Adrenal gland (tissue), 5 donors: ENCODE measurements around the gene CD86.
"Not testable (repeated sequence)": the region's sequence is repeated elsewhere in the genome, so short reads cannot be mapped to it uniquely, and the experiment has no call there.

ENCODE experiments used
- POLR2A ChIP-seq, 2 donors: fragments of 450-650 bp; IDR thresholded peaks; one replicate each; pipeline ENCODE4 v1.6.1; 2017; ENCODE audit warnings: antibody characterized with exemption in 2 of 2, mild to moderate bottlenecking in 2 of 2, moderate library complexity in 1 of 2
- TF ChIP-seq, protein P1 (sequence below), 6 experiments: fragments of 450-650 bp in 4 of 6; fragments of 200-600 bp in 2 of 6; sonication (generic) in 1 of 6; IDR thresholded peaks; 1 replicate in 5 of 6; 2 replicates in 1 of 6; pipeline versions ENCODE4 v1.5.1 to v1.8.0; 2016 to 2021; ENCODE audit warnings: antibody characterized with exemption in 6 of 6, mild to moderate bottlenecking in 2 of 6, moderate library complexity in 1 of 6
- donor health status: DM: no; HTN: no; CAD: no.

DNA sequence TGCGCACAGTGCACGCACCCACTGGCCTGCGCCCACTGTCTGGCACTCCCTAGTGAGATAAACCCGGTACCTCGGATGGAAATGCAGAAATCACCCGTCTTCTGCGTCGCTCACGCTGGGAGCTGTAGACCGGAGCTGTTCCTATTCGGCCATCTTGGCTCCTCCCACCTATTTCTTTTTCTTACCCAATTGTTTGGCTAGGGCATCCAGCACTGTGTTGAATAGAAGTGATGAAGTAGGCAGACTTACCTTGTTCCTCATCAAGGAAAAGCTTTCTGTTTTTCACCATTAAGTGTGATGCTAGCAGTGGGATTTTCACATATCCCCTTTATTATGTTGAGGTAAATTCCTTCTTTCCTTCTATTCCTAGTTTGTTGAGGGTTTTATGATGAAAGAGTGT, 7.4 kb upstream of the CD86 start:
- TF ChIP-seq, protein P1, sequence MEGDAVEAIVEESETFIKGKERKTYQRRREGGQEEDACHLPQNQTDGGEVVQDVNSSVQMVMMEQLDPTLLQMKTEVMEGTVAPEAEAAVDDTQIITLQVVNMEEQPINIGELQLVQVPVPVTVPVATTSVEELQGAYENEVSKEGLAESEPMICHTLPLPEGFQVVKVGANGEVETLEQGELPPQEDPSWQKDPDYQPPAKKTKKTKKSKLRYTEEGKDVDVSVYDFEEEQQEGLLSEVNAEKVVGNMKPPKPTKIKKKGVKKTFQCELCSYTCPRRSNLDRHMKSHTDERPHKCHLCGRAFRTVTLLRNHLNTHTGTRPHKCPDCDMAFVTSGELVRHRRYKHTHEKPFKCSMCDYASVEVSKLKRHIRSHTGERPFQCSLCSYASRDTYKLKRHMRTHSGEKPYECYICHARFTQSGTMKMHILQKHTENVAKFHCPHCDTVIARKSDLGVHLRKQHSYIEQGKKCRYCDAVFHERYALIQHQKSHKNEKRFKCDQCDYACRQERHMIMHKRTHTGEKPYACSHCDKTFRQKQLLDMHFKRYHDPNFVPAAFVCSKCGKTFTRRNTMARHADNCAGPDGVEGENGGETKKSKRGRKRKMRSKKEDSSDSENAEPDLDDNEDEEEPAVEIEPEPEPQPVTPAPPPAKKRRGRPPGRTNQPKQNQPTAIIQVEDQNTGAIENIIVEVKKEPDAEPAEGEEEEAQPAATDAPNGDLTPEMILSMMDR (IDR thresholded peaks at IDR 0.05), result not testable (repeated sequence)
- not testable (repeated sequence) for TF ChIP-seq POLR2A (IDR thresholded peaks at IDR 0.05)
